ENCODE data around the gene ZNF831.

- TF ChIP-seq, protein P1, sequence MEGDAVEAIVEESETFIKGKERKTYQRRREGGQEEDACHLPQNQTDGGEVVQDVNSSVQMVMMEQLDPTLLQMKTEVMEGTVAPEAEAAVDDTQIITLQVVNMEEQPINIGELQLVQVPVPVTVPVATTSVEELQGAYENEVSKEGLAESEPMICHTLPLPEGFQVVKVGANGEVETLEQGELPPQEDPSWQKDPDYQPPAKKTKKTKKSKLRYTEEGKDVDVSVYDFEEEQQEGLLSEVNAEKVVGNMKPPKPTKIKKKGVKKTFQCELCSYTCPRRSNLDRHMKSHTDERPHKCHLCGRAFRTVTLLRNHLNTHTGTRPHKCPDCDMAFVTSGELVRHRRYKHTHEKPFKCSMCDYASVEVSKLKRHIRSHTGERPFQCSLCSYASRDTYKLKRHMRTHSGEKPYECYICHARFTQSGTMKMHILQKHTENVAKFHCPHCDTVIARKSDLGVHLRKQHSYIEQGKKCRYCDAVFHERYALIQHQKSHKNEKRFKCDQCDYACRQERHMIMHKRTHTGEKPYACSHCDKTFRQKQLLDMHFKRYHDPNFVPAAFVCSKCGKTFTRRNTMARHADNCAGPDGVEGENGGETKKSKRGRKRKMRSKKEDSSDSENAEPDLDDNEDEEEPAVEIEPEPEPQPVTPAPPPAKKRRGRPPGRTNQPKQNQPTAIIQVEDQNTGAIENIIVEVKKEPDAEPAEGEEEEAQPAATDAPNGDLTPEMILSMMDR (IDR thresholded peaks at IDR 0.05 in 4 of 5, conservative IDR thresholded peaks at IDR 0.05 in 1 of 5) = no peak
- no peak for TF ChIP-seq POLR2A (IDR thresholded peaks at IDR 0.05)
Measured at GRCh38 chr20:59297686-59298085, 134.1 kb downstream of the ZNF831 start.
